HG03521 (cell line): Measurements from ENCODE around the gene POU5F1.

Experiments used
- ATAC-seq: cut with Tn5 transposase; IDR thresholded peaks from one replicate; pipeline ENCODE4 v1.9.1; 2021; ENCODE audit warnings: mild to moderate bottlenecking, moderate library complexity; ENCODE audit not compliant: unreplicated experiment

The POU5F1 gene

DNA sequence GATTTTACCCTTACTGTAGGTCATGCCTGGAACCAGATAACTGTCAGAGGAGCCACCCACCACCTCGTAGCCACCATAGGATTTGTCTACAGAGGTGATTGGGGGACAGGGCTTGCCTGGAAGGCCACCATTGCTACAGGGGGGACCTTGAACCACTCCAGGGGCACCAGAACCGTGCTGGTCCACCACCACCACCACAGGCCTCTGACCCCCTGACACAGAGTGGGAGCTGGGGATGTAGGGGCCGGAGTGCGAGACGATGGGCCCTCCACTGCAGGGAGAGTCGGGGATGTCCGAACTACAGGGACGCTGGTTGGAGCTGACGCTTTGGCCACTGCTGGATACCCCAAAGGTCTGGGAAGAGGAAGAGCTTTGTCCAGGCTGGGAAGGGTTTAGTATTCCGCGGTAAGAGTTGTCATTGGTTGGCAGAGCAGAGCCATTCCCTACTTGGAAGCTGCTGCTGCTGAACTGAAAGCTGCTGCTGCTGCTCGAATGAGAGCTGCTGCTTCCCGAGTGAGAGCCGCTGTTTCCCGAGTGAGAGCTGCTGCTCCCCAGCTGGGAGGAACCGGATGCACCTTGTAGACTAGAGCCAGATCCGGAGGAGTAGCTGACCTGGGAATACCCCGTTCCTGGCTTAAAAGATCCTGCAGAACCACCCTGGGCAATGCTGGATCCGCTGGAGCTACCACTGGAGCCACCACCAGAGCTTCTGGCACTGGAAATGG is 53.7 kb downstream of the POU5F1 start:
- no peak for ATAC-seq

DNA sequence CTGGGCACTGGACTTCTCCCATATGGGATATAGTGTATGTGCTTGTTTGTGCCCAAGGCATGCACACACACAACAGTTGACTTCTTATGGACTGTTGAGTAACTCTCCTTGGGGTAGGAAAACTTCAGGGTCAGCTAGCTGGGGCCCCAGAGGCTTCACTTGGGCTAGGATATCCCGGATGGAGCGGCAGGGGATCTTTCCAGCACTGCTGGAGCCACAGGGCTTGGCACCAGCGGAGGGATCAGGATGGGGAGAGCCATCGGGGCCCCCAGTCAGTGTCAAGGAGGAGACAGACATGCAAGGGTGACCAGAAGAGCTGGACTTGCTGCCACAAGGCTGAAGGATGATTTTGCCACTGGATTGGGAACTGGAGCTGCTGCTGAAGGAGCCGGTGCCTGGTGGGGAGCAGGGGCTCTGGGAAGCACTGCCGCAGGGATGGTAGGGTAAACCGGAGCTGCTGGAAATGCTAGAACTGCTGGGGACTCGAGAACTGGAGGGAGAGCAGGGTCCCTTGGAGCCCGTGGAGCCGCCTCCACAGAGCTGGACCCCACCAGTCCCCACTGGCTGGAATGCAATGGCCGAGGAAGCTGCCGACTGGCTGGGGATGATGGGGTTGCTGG is 54.4 kb downstream of the POU5F1 start:
- ATAC-seq = no peak

DNA sequence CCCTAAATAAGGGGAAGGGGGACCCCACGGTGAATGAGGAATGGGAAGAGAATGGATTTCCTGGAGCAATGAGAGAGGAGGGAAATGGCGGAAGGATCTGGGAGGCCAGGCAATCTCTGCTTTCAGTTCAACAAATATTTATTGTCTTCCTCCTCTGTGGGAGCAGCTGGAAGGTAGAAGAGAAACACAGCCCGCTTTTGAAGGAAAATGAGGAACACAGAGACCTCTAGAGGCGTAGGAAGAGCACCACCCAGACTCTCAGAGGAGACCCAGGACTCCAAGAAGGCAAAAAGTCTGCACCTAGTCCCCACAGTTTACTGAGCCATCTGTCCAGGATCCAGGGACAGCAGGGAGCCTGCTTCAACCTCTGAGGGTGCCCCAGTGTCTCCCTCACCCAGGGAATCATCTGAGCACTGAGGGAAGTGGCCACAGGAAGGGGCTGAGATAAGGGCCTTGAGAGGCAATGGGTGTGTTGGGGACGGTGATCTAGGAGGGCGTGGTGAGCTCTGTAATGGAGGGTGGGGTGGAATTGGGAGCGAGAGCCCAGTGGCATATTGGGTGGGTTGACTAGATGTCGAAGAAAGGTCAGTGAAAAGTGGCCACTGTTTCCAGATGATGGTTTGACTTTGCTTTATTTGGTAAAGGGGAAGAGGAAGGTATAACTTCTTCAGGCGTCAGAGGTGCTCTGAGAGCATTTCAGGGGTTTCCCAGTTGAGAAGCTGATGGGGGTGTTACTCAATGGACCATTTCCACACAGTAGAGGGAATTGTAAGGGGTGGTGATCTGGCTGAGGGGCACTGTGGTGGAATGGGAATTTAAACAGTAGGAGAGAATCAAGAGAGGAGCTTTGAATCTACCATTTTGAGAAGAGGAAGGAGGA is 55.3 kb downstream of the POU5F1 start:
- ATAC-seq = no peak

DNA sequence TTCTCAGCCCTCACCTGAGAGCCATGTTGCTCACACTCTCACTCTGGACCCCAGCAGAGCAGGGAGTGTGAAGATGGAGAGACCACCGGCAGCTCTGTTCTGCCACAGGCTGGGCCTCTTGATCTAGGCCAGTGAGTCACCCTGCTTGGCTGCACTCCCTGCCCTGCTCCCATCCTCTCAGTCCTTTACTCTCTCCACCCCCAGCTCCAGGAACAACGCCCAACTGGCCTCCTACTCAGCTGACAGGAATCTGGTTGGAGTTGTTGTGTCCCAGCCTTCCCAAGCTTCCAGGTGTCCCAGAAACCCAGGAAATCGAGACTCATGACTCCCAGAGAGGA is 56.0 kb downstream of the POU5F1 start, which contains the start of gene PSORS1C1:
TSS of gene PSORS1C1 (plus strand) at position 260 of the 338 bp plus-strand sequence. CDS start 14,833 bp downstream, outside the sequence.
- no peak for ATAC-seq
